OCI-LY1 (cell line): ENCODE measurements around the gene ZC2HC1B.

ENCODE experiments used
- EZH2 ChIP-seq: fragments of 200-600 bp; sonication (generic), shearing (Covaris generic); IDR thresholded peaks from 2 replicates; pipeline ENCODE4 v1.8.0; 2017; ENCODE audit warnings: borderline replicate concordance, mixed run types, mild to moderate bottlenecking, antibody characterized with exemption, low read length, moderate library complexity, mixed read lengths
- TF ChIP-seq, protein P1 (sequence below): fragments of 200-600 bp; sonication (generic), shearing (Covaris generic); IDR thresholded peaks from 2 replicates; pipeline ENCODE4 v1.5.1; 2017; ENCODE audit warnings: mild to moderate bottlenecking, antibody characterized with exemption, low read length, moderate library complexity, mixed read lengths

DNA sequence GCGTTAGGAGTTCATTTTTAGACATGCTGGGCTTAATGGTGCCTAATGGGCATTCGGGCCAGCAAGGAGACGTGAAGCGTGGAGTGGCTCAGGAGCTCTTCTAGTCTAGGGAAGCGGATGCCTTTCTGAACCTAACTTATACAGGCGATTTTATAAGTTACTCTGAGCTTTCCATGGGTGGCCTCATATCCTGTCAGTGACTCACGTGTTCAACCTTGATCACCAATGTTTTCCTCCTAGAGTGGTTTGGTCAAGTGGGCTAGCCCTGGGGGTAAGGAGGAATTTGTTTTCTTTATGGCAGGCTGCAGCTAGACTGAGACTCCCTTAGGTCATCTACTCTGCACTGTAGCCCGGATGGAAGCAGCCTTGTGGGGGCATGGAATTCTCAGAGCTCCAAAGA lies 91.7 kb downstream of the ZC2HC1B start:
- TF ChIP-seq, protein P1, sequence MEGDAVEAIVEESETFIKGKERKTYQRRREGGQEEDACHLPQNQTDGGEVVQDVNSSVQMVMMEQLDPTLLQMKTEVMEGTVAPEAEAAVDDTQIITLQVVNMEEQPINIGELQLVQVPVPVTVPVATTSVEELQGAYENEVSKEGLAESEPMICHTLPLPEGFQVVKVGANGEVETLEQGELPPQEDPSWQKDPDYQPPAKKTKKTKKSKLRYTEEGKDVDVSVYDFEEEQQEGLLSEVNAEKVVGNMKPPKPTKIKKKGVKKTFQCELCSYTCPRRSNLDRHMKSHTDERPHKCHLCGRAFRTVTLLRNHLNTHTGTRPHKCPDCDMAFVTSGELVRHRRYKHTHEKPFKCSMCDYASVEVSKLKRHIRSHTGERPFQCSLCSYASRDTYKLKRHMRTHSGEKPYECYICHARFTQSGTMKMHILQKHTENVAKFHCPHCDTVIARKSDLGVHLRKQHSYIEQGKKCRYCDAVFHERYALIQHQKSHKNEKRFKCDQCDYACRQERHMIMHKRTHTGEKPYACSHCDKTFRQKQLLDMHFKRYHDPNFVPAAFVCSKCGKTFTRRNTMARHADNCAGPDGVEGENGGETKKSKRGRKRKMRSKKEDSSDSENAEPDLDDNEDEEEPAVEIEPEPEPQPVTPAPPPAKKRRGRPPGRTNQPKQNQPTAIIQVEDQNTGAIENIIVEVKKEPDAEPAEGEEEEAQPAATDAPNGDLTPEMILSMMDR = no peak
- TF ChIP-seq EZH2 = no peak
